ENCODE data around the gene ST3GAL5. TPM values are rescaled to one million over a fixed set of nuclear protein-coding genes. Genes with fewer than 3 reads are reported as not detected.
"Not testable (repeated sequence)": the region's sequence is repeated elsewhere in the genome, so short reads cannot be mapped to it uniquely, and the experiment has no call there.

Gene ST3GAL5
- total RNA-seq, 1 experiment from 2014 or later: 5.9 TPM

DNA sequence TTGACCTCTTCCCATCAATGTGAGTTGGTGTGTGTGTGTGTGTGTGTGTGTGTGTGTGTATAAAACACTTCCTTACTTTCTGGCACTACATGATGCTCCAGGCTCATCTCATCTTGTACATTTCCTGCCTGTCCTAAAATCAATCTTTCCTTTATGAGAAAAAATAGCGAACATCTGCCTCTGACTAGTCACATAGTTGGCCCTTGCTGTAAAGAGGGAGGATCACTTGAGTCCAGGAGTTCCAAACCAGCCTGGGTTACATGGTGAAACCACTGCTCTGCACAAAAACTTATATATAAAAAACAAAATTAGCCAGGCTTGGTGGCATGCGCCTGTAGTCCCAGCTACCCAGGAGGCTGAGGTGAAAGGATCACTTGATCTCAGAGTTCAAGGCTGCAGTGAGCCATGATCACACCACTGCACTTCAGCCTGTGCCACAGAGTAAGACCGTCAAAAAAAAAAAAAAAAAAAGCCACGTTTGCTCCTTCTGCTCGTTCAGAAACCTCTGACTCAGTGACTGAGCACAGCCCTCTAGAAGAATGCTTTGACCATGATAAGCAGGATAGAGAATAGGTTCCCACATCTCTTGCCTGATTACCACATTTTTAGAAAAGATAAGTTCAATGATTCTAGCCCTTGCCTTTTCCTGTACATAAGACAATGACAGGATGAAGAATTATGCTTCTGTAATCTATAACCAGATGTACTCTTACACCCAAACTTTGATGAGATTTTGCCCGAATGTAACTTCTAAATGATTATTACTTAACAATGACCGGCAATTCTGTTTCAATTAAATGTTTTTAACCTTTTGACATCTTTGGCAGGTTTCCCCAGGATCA lies 45.2 kb upstream of the ST3GAL5 start:
- no peaks in the 10 kb centered on the region for H3K27me3 ChIP-seq (ENCODE audit: insufficient read depth, low read depth)
- intact Hi-C loops (cut with micrococcal nuclease; ENCODE audit: unreplicated experiment): loop anchor here (1.0 kb wide), 1 partner anchor 130 kb away; no protein-coding TSS in a partner anchor
- ChIA-PET POLR2A (ENCODE audit: unreplicated experiment) (no interaction called here), CTCF (no interaction called here)
- peak overlapping the region; percentile 87 for H3K27ac ChIP-seq
- peaks cover 5% of the 10 kb centered on the region; the same call in 1 of the 2 replicates for H3K9me3 ChIP-seq (ENCODE audit: insufficient read depth, low read depth)
- no peak overlapping the region for H3K4me3 ChIP-seq
- peak overlapping the region; percentile 69 for H3K4me2 ChIP-seq
- peaks cover 90% of the 10 kb centered on the region for H3K4me1 ChIP-seq (replicated peaks; ENCODE audit: insufficient read depth)
- H3K9me2 ChIP-seq (ENCODE audit: insufficient read depth): no peaks in the 10 kb centered on the region
- peak; percentile 27 to 94 for DNase-seq
- H2AFZ ChIP-seq: 0 out of 2 replicates have a peak overlapping the region, but pooled peaks have one; percentile 1
- H4K20me1 ChIP-seq (ENCODE audit: insufficient read depth): no peaks in the 10 kb centered on the region
- H3K79me2 ChIP-seq (ENCODE audit: low read depth): no peaks in the 10 kb centered on the region
- H3K36me3 ChIP-seq (ENCODE audit: low read depth): 0 out of 2 replicates have a peak, but pooled peaks cover 3% of the 10 kb centered on the region
- TF ChIP-seq, protein P1, sequence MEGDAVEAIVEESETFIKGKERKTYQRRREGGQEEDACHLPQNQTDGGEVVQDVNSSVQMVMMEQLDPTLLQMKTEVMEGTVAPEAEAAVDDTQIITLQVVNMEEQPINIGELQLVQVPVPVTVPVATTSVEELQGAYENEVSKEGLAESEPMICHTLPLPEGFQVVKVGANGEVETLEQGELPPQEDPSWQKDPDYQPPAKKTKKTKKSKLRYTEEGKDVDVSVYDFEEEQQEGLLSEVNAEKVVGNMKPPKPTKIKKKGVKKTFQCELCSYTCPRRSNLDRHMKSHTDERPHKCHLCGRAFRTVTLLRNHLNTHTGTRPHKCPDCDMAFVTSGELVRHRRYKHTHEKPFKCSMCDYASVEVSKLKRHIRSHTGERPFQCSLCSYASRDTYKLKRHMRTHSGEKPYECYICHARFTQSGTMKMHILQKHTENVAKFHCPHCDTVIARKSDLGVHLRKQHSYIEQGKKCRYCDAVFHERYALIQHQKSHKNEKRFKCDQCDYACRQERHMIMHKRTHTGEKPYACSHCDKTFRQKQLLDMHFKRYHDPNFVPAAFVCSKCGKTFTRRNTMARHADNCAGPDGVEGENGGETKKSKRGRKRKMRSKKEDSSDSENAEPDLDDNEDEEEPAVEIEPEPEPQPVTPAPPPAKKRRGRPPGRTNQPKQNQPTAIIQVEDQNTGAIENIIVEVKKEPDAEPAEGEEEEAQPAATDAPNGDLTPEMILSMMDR (conservative IDR thresholded peaks at IDR 0.05): no peak
- no peak for TF ChIP-seq EZH2 (IDR thresholded peaks at IDR 0.05; ENCODE audit: low read depth)
- peaks cover 41% of the 10 kb centered on the region for H3F3A ChIP-seq (ENCODE audit: insufficient read depth, low read depth)
- BruUV-seq (replicated peaks): no TSS peak

DNA sequence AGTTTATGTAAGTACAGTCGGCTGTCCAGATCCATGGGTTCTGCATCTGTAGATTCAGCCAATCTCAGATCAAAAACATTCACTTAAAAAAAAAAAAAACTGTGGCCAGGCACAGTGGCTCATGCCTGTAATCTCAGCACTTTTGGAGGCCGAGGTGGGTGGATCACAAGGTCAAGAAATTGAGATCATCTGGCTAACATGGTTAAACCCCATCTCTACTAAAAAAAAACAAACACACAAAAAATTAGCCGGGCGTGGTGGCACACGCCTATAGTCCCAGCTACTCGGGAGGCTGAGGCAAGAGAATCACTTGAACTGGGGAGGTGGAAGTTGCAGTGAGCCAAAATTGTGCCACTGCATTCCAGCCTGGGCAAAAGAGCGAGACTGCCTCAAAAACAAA lies 42.4 kb upstream of the ST3GAL5 start:
- DNase-seq; BruUV-seq (replicated peaks); H3K27me3 ChIP-seq (ENCODE audit: insufficient read depth, low read depth); H3K9me3 ChIP-seq (ENCODE audit: insufficient read depth, low read depth); H4K20me1 ChIP-seq (ENCODE audit: insufficient read depth); CTCF ChIA-PET; H3K4me2 ChIP-seq; H3K4me3 ChIP-seq; POLR2A ChIA-PET (ENCODE audit: unreplicated experiment); H3K79me2 ChIP-seq (ENCODE audit: low read depth); H3K9me2 ChIP-seq (ENCODE audit: insufficient read depth); intact Hi-C loops (cut with micrococcal nuclease; ENCODE audit: unreplicated experiment); H2AFZ ChIP-seq; H3K27ac ChIP-seq; H3K36me3 ChIP-seq (ENCODE audit: low read depth): not testable (repeated sequence)
- Histone ChIP-seq H3F3A (ENCODE audit: insufficient read depth, low read depth) (peaks cover 41% of the 10 kb centered on the region), H3K4me1 (replicated peaks; ENCODE audit: insufficient read depth) (peaks cover 87% of the 10 kb centered on the region)

DNA sequence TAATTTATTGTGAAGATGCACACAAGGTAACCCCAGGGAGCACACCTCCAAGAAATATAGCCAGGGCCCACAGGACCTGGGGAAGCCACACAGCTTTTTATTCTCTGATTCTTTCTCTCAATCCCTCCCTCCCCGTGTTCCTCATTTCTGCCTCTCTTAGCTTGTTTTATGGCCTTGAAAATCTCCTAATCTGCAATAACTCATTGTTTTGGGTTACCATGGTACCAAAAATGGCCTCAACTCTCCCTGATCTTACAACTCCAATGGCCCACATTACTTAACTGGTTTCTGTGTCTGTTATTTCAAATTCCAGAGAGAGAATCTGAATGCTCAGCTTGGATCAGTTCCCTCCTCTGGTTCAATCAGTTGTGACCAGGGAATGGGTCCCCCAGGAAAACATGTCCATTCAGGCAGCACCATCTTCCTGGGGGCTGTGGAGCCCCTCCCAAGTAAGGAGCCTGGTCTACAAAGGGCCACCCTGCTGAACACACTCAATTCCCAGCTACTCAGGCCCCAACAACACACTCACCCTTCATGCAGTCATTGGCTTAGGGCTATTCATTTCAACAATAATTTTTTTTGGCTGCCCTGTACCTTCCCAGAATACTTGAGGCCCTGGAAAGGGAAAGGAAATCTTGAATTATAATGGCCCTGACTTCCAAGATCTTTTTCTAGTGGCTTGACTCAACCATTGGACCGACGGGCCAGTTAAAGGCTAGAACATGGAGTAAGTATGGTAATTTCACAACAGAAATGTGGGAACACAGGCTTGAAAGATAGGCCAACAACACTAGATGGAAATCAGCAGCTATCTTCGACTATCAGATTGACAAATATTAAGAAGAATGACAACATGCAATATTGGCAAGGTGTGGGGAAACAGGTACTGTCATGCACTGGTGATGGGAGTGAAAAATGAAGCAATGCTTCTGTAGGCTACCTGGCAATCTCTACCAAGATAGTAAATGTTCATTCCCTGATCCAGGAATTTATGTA lies 41.6 kb upstream of the ST3GAL5 start:
- ChIA-PET CTCF (no interaction called here), POLR2A (ENCODE audit: unreplicated experiment) (no interaction called here)
- Histone ChIP-seq H3K79me2 (ENCODE audit: low read depth) (no peaks in the 10 kb centered on the region), H3K36me3 (ENCODE audit: low read depth) (0 out of 2 replicates have a peak, but pooled peaks cover 3% of the 10 kb centered on the region), H3F3A (ENCODE audit: insufficient read depth, low read depth) (peaks cover 37% of the 10 kb centered on the region), H4K20me1 (ENCODE audit: insufficient read depth) (no peaks in the 10 kb centered on the region), H3K4me3 (no peak overlapping the region), H3K27me3 (ENCODE audit: insufficient read depth, low read depth) (no peaks in the 10 kb centered on the region), H3K4me2 (no peak overlapping the region), H3K9me2 (ENCODE audit: insufficient read depth) (no peaks in the 10 kb centered on the region), H3K9me3 (ENCODE audit: insufficient read depth, low read depth) (peaks cover 5% of the 10 kb centered on the region; the same call in 1 of the 2 replicates), H3K27ac (no peak overlapping the region), H2AFZ (no peak overlapping the region), H3K4me1 (replicated peaks; ENCODE audit: insufficient read depth) (peaks cover 87% of the 10 kb centered on the region)
- intact Hi-C loops (cut with micrococcal nuclease; ENCODE audit: unreplicated experiment): no loop called here
- BruUV-seq (replicated peaks): no TSS peak
- TF ChIP-seq, protein P1 (conservative IDR thresholded peaks at IDR 0.05): no peak
- no peak for TF ChIP-seq EZH2 (IDR thresholded peaks at IDR 0.05; ENCODE audit: low read depth)
- no peak for DNase-seq
